Pancreas (tissue), 10 donors: ENCODE results near the gene ACTRT2. TPM values are rescaled to one million over a fixed set of nuclear protein-coding genes. Genes with fewer than 3 reads are reported as not detected.

Experiments used
- ATAC-seq, 4 donors: fragments of 200-7000 bp; cut with Tn5 transposase; one replicate each; pipeline versions ENCODE4 v1.8.0 to v1.9.1; 2020; ENCODE audit warnings: mild to moderate bottlenecking in 4 of 4, moderate library complexity in 4 of 4
- DNase-seq, 6 donors: peaks; one replicate each; pipeline ENCODE4 v3.0.0-alpha.2; 2020
- FAIRE-seq: peaks from 2 replicates; lab custom pipeline; 2012; peaks lifted over from hg19 to GRCh38; lab: Jason Lieb, UNC
- H3K27ac ChIP-seq, 4 donors: fragments of 200-600 bp; sonication (generic); 1 replicate in 3 of 4; 2 replicates in 1 of 4; pipeline versions ENCODE4 v1.5.0 to v1.8.0; 2020
- H3K27me3 ChIP-seq, 4 donors: fragments of 200-600 bp; one replicate each; pipeline ENCODE4 v1.8.0; 2021
- H3K36me3 ChIP-seq, 3 donors: fragments of 200-600 bp; sonication (generic) in 1 of 3; one replicate each; pipeline versions ENCODE4 v1.5.0 to v1.8.0; 2020 to 2021
- H3K4me1 ChIP-seq, 3 donors: fragments of 200-600 bp; one replicate each; pipeline ENCODE4 v1.8.0; 2021
- H3K4me3 ChIP-seq, 4 donors: fragments of 200-600 bp; sonication (generic) in 2 of 4; one replicate each; pipeline versions ENCODE4 v1.5.0 to v1.8.0; 2020 to 2021
- H3K9me3 ChIP-seq, 4 donors: fragments of 200-600 bp; one replicate each; pipeline ENCODE4 v1.8.0; 2021
- CTCF ChIP-seq, 4 donors: fragments of 200-600 bp; sonication (generic) in 3 of 4; IDR thresholded peaks; one replicate each; pipeline versions ENCODE4 v1.5.0 to v1.8.0; 2021; ENCODE audit warnings: antibody characterized with exemption in 4 of 4
- WGBS, 2 donors: extraction: QIAGEN DNeasy Blood & Tissue Kit; methylation state at CpG; one replicate each; pipeline ENCODE4 v1.1.7; 2013; 5-methylcytosine and 5-hydroxymethylcytosine counted together
- intact Hi-C, 3 donors: fragments of 100-400 bp; cut with DNase I; formaldehyde crosslinking; loops; one replicate each; pipeline versions ENCODE4 v1.11.1 to v1.14.2; 2022
- polyA plus RNA-seq, 2 donors: library from polyadenylated mRNA; stranded (reverse); fragments of 200-250 nt; gene quantifications; one replicate each; pipeline ENCODE4 v1.2.3, GENCODE V29; 2013
- total RNA-seq, 6 donors: library from RNA; stranded (reverse); fragmentation: NEBNext Ultra II Directional in 4 of 6; extraction: Animal tissue kit (Norgen Biotek cat#: 25700) in 4 of 6; gene quantifications; one replicate each; pipeline versions ENCODE4 v1.2.1 to v1.2.4, GENCODE V29; 2021 to 2023
- donor health status: healthy with polysubstance abuse.
- donor health status: DM: no; HTN: no; CAD: no; lungs with moderate emphysema.
- donor health status: DM: no; HTN: no; CAD: no.
- donor health status: control.
- donor health status: control.
- donor health status: Bipolar disorder and iron deficiency.
- donor health status: DM: yes; HTN: yes; CAD: no.
- donor health status: DM: no; HTN: no; CAD: no.
- donor health status: DM: no; HTN: no; CAD: no.
- donor health status: DM: yes; HTN: yes; CAD: no.

ACTRT2 gene
- total and polyA plus RNA-seq, 8 donors: not detected

- 82 to 94% methylated on average over 20 of the region's 20 CpGs for whole genome bisulfite sequencing, 2 donors
Observed at GRCh38 chr1:2990376-2991115, 30.7 kb upstream of the ACTRT2 start.

GRCh38 chr1:2991753-2992495 is 29.3 kb upstream of the ACTRT2 start:
- H3K27ac ChIP-seq: no peak overlapping the region
- WGBS, 2 donors: 80 to 84% methylated on average over 18 of the region's 18 CpGs
- H3K4me3 ChIP-seq: no peak overlapping the region
- ATAC-seq: no peak
- no peak for DNase-seq
- no peaks in the 10 kb centered on the region for H3K9me3 ChIP-seq
- no peak for TF ChIP-seq CTCF (IDR thresholded peaks at IDR 0.05)
- intact Hi-C loops: no loop called here
- no peaks in the 10 kb centered on the region for H3K27me3 ChIP-seq
- no peaks in the 10 kb centered on the region for H3K4me1 ChIP-seq
- H3K36me3 ChIP-seq: no peaks in the 10 kb centered on the region
- FAIRE-seq: no peak

More at GRCh38 chr1:2990376-2991115, 30.7 kb upstream of the ACTRT2 start:
- peak in 1 of 6 donors; percentile 40 for DNase-seq
- no peak for ATAC-seq
- Histone ChIP-seq H3K4me1 (no peaks in the 10 kb centered on the region), H3K4me3 (no peak overlapping the region), H3K27me3 (no peaks in the 10 kb centered on the region), H3K36me3 (no peaks in the 10 kb centered on the region), H3K9me3 (no peaks in the 10 kb centered on the region), H3K27ac (no peak overlapping the region)
- TF ChIP-seq CTCF (IDR thresholded peaks at IDR 0.05): no peak
- intact Hi-C loops: no loop called here
- FAIRE-seq: no peak

GRCh38 chr1:2998503-2999100 is 22.7 kb upstream of the ACTRT2 start:
- WGBS, 2 donors: 81 to 89% methylated on average over 9 of the region's 9 CpGs
- intact Hi-C loops: no loop called here
- ATAC-seq: no peak
- H3K4me1 ChIP-seq: no peaks in the 10 kb centered on the region
- H3K36me3 ChIP-seq: no peaks in the 10 kb centered on the region
- DNase-seq: no peak
- TF ChIP-seq CTCF (IDR thresholded peaks at IDR 0.05): no peak
- H3K27ac ChIP-seq: no peak overlapping the region
- no peak overlapping the region for H3K4me3 ChIP-seq
- H3K27me3 ChIP-seq: no peaks in the 10 kb centered on the region
- H3K9me3 ChIP-seq: no peaks in the 10 kb centered on the region
- FAIRE-seq: no peak

GRCh38 chr1:2999138-2999537 is 22.1 kb upstream of the ACTRT2 start:
- H3K36me3 ChIP-seq: no peaks in the 10 kb centered on the region
- no peak for FAIRE-seq
- H3K4me1 ChIP-seq: no peaks in the 10 kb centered on the region
- H3K27ac ChIP-seq: no peak overlapping the region
- H3K9me3 ChIP-seq: no peaks in the 10 kb centered on the region
- TF ChIP-seq CTCF (IDR thresholded peaks at IDR 0.05): no peak
- no peak for DNase-seq
- H3K4me3 ChIP-seq: no peak overlapping the region
- WGBS, 2 donors: 84 to 96% methylated on average over 2 of the region's 2 CpGs
- no peaks in the 10 kb centered on the region for H3K27me3 ChIP-seq
- intact Hi-C loops: no loop called here
- no peak for ATAC-seq
